Endothelial cell of umbilical vein (primary cell): ENCODE measurements around the gene PRKAR2B. TPM values are rescaled to one million over a fixed set of nuclear protein-coding genes. Genes with fewer than 3 reads are reported as not detected.

Experiments
- BruUV-seq: library from RNA; stranded (reverse); fragments of 400-500 nt; replicated peaks from 2 replicates; lab custom pipeline; 2021; lab: Mats Ljungman, UMichigan
- CTCF ChIA-PET: fragments of 300-600, 350-600 bp; sonication (Branson Sonifier 250); formaldehyde crosslinking; loops from one replicate; lab custom pipeline; 2021; ENCODE audit warnings: antibody characterized with exemption, inconsistent platforms; lab: Charles Lee
- POLR2A ChIA-PET: fragments of 300-600, 350-600 bp; sonication (Branson Sonifier 250); formaldehyde crosslinking; loops from one replicate; lab custom pipeline; 2021; ENCODE audit warnings: antibody characterized with exemption, inconsistent platforms; lab: Charles Lee
- DNase-seq: peaks from one replicate; pipeline ENCODE4 v3.0.0-alpha.2; 2011; ENCODE audit warnings: low read depth, low spot score
- FAIRE-seq: peaks from 2 replicates; lab custom pipeline; 2011; peaks lifted over from hg19 to GRCh38; lab: Jason Lieb, UNC
- H2AFZ ChIP-seq: 2 replicates; pipeline ENCODE4 v1.6.0; 2012; ENCODE audit warnings: low read depth, low read length, control low read depth, inconsistent platforms
- H3K27ac ChIP-seq: 2 replicates; pipeline ENCODE4 v1.5.1; 2011; ENCODE audit warnings: low read depth, mild to moderate bottlenecking, control low read depth, low read length, moderate library complexity; ENCODE audit not compliant: insufficient read depth
- H3K27me3 ChIP-seq, 2 experiments: 2 replicates each; pipeline versions ENCODE4 v1.6.0 to v1.6.1; 2011; ENCODE audit warnings: low read length in 2 of 2, mixed read lengths in 1 of 2; ENCODE audit not compliant: control insufficient read depth in 2 of 2, insufficient read depth in 2 of 2
- H3K36me3 ChIP-seq, 2 experiments: 2 replicates in 1 of 2; 3 replicates in 1 of 2; pipeline ENCODE4 v1.5.1; 2011; ENCODE audit warnings: low read length in 2 of 2, mild to moderate bottlenecking in 1 of 2, moderate library complexity in 1 of 2; ENCODE audit not compliant: control insufficient read depth in 2 of 2, insufficient read depth in 2 of 2; ENCODE audit errors: extremely low read depth in 1 of 2
- H3K4me1 ChIP-seq: 3 replicates; pipeline ENCODE4 v1.5.1; 2011; ENCODE audit warnings: mild to moderate bottlenecking, low read length; ENCODE audit not compliant: control insufficient read depth, insufficient read depth; ENCODE audit errors: extremely low read depth
- H3K4me2 ChIP-seq: 2 replicates; pipeline ENCODE4 v1.6.1; 2011; ENCODE audit warnings: low read length, control low read depth, mixed read lengths; ENCODE audit not compliant: insufficient read depth
- H3K4me3 ChIP-seq, 3 experiments: fragments of 200-600 bp in 1 of 3; sonication (generic), shearing (Covaris generic) in 1 of 3; replicated peaks in 1 of 3; 2 replicates each; pipeline ENCODE4 v1.5.1; 2011 to 2016; ENCODE audit warnings: control low read depth in 3 of 3, low read length in 3 of 3, mild to moderate bottlenecking in 2 of 3, inconsistent platforms in 1 of 3, low read depth in 1 of 3, moderate library complexity in 1 of 3; ENCODE audit not compliant: insufficient read depth in 1 of 3
- H3K79me2 ChIP-seq: 2 replicates; pipeline ENCODE4 v1.6.0; 2012; ENCODE audit warnings: low read length, inconsistent platforms; ENCODE audit not compliant: control insufficient read depth, insufficient read depth
- H3K9ac ChIP-seq: replicated peaks from 2 replicates; pipeline ENCODE3; 2011; ENCODE audit warnings: low read length, control low read depth; ENCODE audit not compliant: insufficient read depth; ENCODE audit errors: extremely low read depth
- H3K9me1 ChIP-seq: replicated peaks from 3 replicates; pipeline ENCODE4 v1.6.0; 2011; ENCODE audit warnings: mild to moderate bottlenecking, low read length; ENCODE audit not compliant: control insufficient read depth, insufficient read depth; ENCODE audit errors: extremely low read depth
- H3K9me3 ChIP-seq: replicated peaks from 2 replicates; pipeline ENCODE4 v1.5.1; 2012; ENCODE audit warnings: low read length, inconsistent platforms; ENCODE audit not compliant: control insufficient read depth, insufficient read depth
- H4K20me1 ChIP-seq: replicated peaks from 2 replicates; pipeline ENCODE3; 2011; ENCODE audit warnings: mild to moderate bottlenecking, low read length; ENCODE audit not compliant: control insufficient read depth, insufficient read depth; ENCODE audit errors: extremely low read depth
- EZH2 ChIP-seq: IDR thresholded peaks from 2 replicates; pipeline ENCODE4 v1.6.1; 2012; ENCODE audit warnings: borderline replicate concordance, low read depth, mild to moderate bottlenecking, moderate library complexity, low read length, inconsistent platforms; ENCODE audit not compliant: severe bottlenecking
- FOS ChIP-seq: IDR thresholded peaks from 2 replicates; pipeline ENCODE4 v1.6.1; 2011; ENCODE audit warnings: mild to moderate bottlenecking, low read length, moderate library complexity, borderline replicate concordance; ENCODE audit not compliant: insufficient read depth
- GATA2 ChIP-seq: IDR thresholded peaks from 2 replicates; pipeline ENCODE4 v1.7.0; 2011; ENCODE audit warnings: low read depth, mild to moderate bottlenecking, moderate library complexity, mixed read lengths, low read length; ENCODE audit not compliant: insufficient read length, insufficient read depth
- JUN ChIP-seq: IDR thresholded peaks from 2 replicates; pipeline ENCODE4 v1.6.1; 2011; ENCODE audit warnings: borderline replicate concordance, low read depth; ENCODE audit not compliant: insufficient read length, insufficient read depth
- MYC ChIP-seq: IDR thresholded peaks from one replicate; pipeline ENCODE4 v1.6.1; 2011; ENCODE audit warnings: mild to moderate bottlenecking, low read depth, low read length
- POLR2A ChIP-seq: IDR thresholded peaks from 2 replicates; pipeline ENCODE4 v1.6.1; 2012; ENCODE audit warnings: low read depth, mild to moderate bottlenecking, control low read depth, low read length
- POLR2AphosphoS5 ChIP-seq: IDR thresholded peaks from 2 replicates; pipeline ENCODE4 v1.6.1; 2012; ENCODE audit warnings: low read depth, mild to moderate bottlenecking, control low read depth, low read length, moderate library complexity; ENCODE audit not compliant: insufficient read depth
- dilution Hi-C: fragments of 300-500 bp; cut with MboI; formaldehyde crosslinking; loops from one replicate; pipeline ENCODE4 v1.15.0; 2019; ENCODE audit warnings: low sequenced_read_pairs; ENCODE audit not compliant: extremely low pct_ligation_motif_present
- intact Hi-C: fragments of 100-400 bp; cut with micrococcal nuclease; formaldehyde crosslinking; loops from one replicate; pipeline ENCODE4 v1.10.0; 2022
- polyA plus RNA-seq, 4 experiments: library from polyadenylated mRNA; depleted of rRNA in 3 of 4; stranded (reverse) in 3 of 4; unstranded in 1 of 4; fragments of >200 nt; gene quantifications; 2 replicates each; pipeline versions ENCODE4 v1.2.1 to v1.2.3, GENCODE V29; 2011 to 2012; ENCODE audit warnings: missing spikeins in 1 of 4
- total RNA-seq: library from RNA; stranded (reverse); gene quantifications from 2 replicates; pipeline ENCODE4 v1.2.3, GENCODE V29; 2021
- TF ChIP-seq, protein P1 (sequence below): IDR thresholded peaks from 2 replicates; pipeline ENCODE4 v1.6.1; 2011; ENCODE audit not compliant: insufficient read depth, insufficient read length
- TF ChIP-seq, protein P2 (sequence below), 2 donors: IDR thresholded peaks; 1 replicate in 1 of 2; 2 replicates in 1 of 2; pipeline ENCODE4 v1.5.1; 2011; ENCODE audit warnings: low read length in 2 of 2, mild to moderate bottlenecking in 2 of 2, moderate library complexity in 2 of 2, control low read depth in 1 of 2, inconsistent platforms in 1 of 2, low read depth in 1 of 2; ENCODE audit not compliant: insufficient read depth in 1 of 2; ENCODE audit errors: extremely low read depth in 1 of 2

The PRKAR2B gene
- total and polyA plus RNA-seq, 2 donors (not counting 3 experiments of a cell fraction or from before 2014, with no cell fraction given): 10.7 to 39.8 TPM

DNA sequence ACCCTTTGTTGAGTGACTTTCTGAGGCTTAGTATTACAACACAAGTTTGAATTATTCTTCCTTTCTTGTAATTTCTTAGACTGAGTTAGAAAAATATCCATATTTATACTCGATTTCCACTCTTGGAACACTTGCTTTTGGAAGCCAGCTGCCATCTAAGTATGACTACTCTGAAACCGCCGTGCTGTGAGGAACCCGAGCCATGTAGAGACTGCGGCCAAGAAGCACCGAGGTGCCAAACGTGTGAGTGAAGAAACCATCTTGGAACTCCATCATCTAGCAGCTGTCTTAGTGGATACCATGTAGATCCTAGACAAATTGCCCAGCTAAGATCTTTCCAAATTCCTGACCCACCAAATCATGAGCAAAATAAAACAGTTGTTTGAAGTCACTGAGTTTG, 49.7 kb upstream of the PRKAR2B start:
- Histone ChIP-seq H3K27ac (no peak overlapping the region), H3K27me3 (peaks cover 4 to 8% of the 10 kb centered on the region in 2 experiments), H3K4me1 (no peaks in the 10 kb centered on the region), H2AFZ (no peak overlapping the region), H3K9ac (no peak overlapping the region), H3K36me3 (no peaks in the 10 kb centered on the region), H3K9me1 (no peaks in the 10 kb centered on the region), H3K4me3 (no peak overlapping the region), H4K20me1 (no peaks in the 10 kb centered on the region), H3K4me2 (no peak overlapping the region), H3K9me3 (no peaks in the 10 kb centered on the region), H3K79me2 (no peaks in the 10 kb centered on the region)
- intact Hi-C loops (no loop called here), dilution Hi-C loops (no loop called here)
- no TSS peak for BruUV-seq
- POLR2A ChIA-PET: no interaction called here
- TF ChIP-seq, protein P1, sequence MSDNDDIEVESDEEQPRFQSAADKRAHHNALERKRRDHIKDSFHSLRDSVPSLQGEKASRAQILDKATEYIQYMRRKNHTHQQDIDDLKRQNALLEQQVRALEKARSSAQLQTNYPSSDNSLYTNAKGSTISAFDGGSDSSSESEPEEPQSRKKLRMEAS: no peak
- no peak for TF ChIP-seq FOS
- TF ChIP-seq EZH2: no peak
- no peak for TF ChIP-seq MYC
- TF ChIP-seq POLR2AphosphoS5: no peak
- no peak for TF ChIP-seq JUN
- TF ChIP-seq, protein P2, sequence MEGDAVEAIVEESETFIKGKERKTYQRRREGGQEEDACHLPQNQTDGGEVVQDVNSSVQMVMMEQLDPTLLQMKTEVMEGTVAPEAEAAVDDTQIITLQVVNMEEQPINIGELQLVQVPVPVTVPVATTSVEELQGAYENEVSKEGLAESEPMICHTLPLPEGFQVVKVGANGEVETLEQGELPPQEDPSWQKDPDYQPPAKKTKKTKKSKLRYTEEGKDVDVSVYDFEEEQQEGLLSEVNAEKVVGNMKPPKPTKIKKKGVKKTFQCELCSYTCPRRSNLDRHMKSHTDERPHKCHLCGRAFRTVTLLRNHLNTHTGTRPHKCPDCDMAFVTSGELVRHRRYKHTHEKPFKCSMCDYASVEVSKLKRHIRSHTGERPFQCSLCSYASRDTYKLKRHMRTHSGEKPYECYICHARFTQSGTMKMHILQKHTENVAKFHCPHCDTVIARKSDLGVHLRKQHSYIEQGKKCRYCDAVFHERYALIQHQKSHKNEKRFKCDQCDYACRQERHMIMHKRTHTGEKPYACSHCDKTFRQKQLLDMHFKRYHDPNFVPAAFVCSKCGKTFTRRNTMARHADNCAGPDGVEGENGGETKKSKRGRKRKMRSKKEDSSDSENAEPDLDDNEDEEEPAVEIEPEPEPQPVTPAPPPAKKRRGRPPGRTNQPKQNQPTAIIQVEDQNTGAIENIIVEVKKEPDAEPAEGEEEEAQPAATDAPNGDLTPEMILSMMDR (IDR thresholded peaks at IDR 0.05; ENCODE audit: extremely low read depth in 1 of 2, insufficient read depth in 1 of 2, low read depth in 1 of 2, low read length in 2 of 2): no peak
- no peak for TF ChIP-seq GATA2
- TF ChIP-seq POLR2A: no peak
- DNase-seq: no peak
- CTCF ChIA-PET: no interaction called here
- no peak for FAIRE-seq
